ENCODE data around the gene JPH3.
A peak's percentile ranks its signal among the peaks of the same experiment; 100 is the strongest.

The JPH3 gene

DNA sequence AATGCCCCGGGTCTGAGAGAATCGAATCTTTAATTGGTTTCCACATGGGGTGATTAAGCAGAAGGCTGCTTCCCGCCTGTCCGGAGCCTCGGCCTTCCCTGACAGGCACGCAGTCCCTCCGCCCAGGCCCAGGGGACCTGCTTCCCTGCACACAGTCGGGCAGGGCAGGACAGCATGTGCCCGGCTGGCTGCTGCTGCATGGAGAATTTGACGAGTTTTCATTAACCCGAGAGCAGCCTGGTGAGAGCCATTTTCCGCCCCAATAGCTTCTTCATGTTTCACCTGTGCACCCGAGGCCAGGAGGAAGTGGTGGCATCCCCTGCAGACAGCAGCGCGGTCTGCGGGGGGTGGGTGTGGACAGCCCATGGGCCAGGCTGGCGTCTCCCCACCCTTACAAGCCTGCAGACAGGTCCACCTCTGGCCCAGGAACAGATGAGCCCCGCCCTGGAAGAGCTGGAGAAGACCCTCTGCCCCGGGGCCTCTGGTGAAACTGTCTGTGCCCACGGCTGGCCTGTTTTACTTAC, 96.4 kb downstream of the JPH3 start:
- Mint-ChIP-seq H3K36me3 (ENCODE audit: insufficient read depth) (peaks cover 3% of the 10 kb centered on the region), H3K27ac (peak overlapping the region; percentile 87 to 89), H3K9me3 (no peaks in the 10 kb centered on the region), H3K27me3 (no peaks in the 10 kb centered on the region), H3K4me3 (peak overlapping the region; percentile 60 to 61), H3K4me1 (ENCODE audit: low read depth in 2 of 2) (peaks cover 36 to 44% of the 10 kb centered on the region in 2 donors)
- ATAC-seq (replicated peaks) (peak; percentile 66), DNase-seq (peak in 2 of 3 experiments; percentile 15 to 16)

DNA sequence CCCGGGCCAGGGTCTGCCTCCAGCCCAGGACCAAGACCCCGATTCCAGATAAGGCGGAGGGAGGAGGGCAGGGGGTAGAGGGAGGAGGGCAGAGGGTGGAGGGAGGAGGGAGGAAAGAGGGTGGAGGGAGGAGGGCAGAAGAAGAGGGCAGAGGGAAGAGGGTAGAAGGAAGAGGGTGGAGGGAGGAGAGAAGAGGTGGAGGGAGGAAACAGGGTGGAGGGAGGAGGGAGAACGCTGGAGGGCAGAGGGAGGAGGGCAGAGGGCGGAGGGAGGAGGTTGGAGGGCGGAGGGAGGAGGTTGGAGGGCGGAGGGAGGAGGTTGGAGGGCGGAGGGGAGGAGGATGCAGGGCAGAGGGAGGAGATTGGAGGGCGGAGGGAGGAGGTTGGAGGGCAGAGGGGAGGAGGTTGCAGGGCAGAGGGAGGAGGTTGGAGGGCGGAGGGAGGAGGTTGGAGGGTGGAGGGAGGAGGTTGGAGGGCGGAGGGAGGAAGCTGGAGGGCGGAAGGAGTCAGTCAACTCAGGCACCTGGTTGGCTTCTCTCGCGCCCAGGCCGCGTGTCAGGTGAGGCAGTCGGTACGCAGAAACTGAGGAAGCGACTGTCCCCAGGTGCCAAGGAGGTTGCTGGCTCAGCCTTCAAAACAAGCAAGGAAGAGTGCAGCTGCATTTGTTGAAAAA, 98.2 kb downstream of the JPH3 start:
- Mint-ChIP-seq H3K27me3 (no peaks in the 10 kb centered on the region), H3K36me3 (ENCODE audit: insufficient read depth) (peaks cover 3% of the 10 kb centered on the region), H3K4me3 (no peak overlapping the region), H3K4me1 (ENCODE audit: low read depth in 2 of 2) (peaks cover 36 to 42% of the 10 kb centered on the region in 2 donors), H3K27ac (peak overlapping the region; percentile 64 to 89), H3K9me3 (no peaks in the 10 kb centered on the region)
- ATAC-seq (replicated peaks) (no peak), DNase-seq (no peak)

DNA sequence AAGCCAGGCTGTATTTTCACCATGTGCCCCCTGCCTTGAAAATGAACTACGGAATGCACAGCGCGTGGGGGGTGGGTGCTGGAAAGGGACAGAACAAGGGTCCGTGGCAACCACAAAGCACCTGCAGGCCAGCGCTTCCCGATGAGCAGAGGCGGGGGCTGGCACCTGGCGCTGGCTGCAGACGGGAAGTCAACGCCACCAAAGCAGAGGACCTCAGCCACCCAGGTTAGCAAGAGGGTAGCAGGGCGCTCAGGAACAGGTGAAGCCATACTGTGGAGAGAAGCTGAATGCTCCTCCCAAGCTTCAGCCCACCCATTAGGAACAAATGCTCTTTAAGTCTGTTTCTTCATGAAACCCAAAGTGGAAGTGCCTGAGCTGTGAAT, 98.8 kb downstream of the JPH3 start:
- Mint-ChIP-seq H3K27ac (peak overlapping the region; percentile 64 to 85), H3K27me3 (no peaks in the 10 kb centered on the region), H3K4me1 (ENCODE audit: low read depth in 2 of 2) (peaks cover 36 to 42% of the 10 kb centered on the region in 2 donors), H3K36me3 (ENCODE audit: insufficient read depth) (peaks cover 3% of the 10 kb centered on the region), H3K9me3 (no peaks in the 10 kb centered on the region), H3K4me3 (no peak overlapping the region)
- no peak for DNase-seq
- no peak for ATAC-seq (replicated peaks)

DNA sequence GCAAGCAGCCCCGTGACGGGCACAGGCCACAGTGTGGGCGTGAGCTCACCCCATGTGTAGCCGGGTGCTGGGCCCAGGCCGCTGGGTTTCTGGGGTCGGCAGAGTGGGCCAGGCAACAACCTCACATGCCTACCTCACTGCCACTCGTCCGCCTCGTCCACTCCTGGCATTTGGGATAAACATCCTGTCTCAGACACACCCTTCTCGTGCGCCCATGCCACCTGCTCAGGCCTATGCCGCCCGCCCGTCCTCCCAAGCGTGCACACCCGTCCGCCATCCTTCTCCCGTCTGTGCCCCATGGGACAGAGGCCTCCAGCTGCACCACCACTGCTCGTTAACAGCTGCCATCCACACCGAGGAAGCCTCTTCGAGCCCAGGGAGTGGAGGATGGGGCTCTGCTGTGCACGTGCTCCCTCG, 99.2 kb downstream of the JPH3 start:
- Mint-ChIP-seq H3K36me3 (ENCODE audit: insufficient read depth) (peaks cover 3% of the 10 kb centered on the region), H3K4me3 (peak overlapping the region in 1 of 2 donors; percentile 67), H3K9me3 (no peaks in the 10 kb centered on the region), H3K27ac (peak overlapping the region; percentile 80 to 85), H3K27me3 (no peaks in the 10 kb centered on the region), H3K4me1 (ENCODE audit: low read depth in 2 of 2) (peaks cover 36 to 42% of the 10 kb centered on the region in 2 donors)
- ATAC-seq (replicated peaks) (no peak), DNase-seq (no peak)

DNA sequence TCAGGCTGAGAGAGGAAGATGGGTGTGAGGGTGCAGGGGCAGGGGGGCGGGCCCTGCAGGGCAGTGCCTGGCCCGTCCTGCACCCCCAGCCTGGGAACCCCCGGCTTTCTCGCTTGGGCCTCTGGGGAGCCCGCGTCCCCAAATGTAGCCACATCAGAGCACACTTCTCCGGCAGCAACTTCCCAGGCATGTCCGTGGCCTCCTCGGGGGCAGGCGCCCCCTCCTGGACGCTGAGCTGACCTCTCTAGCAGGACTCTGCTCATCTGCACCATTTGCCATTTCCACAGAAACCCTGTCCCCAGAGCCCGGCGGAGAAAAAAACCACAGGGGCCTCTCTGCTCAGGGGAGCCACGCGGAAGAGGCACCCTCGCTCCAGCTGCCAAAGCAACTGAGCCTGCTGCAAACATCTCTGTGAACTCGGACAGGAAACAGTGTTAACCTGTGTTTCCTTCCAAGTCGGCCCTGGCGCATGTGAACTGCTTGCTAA, 100.1 kb downstream of the JPH3 start:
- H3K27me3 Mint-ChIP-seq, result no peaks in the 10 kb centered on the region
- peak overlapping the region; percentile 67 to 73 for H3K4me3 Mint-ChIP-seq
- peak overlapping the region; percentile 80 to 85 for H3K27ac Mint-ChIP-seq

DNA sequence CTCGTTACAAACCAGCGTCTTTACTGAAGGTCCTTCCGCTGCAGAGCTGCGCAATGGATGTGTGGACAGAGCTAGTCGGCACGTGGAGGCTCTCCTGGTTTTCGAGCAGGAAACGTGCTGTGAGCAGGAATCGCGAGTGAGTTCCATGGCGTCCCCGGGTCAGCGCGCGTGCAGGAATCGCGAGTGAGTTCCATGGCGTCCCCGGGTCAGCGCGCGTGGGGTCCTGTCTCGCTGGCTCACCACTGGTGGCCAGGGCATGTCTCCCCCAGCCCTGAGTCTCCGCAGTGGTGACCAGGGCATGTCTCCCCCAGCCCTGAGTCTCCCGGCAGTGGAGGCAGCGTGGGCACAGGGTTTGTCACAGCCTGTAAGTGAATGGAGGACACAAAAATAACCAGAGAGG, 100.8 kb downstream of the JPH3 start:
- Mint-ChIP-seq H3K4me3 (peak overlapping the region; percentile 67 to 73), H3K4me1 (ENCODE audit: low read depth in 2 of 2) (peaks cover 31 to 40% of the 10 kb centered on the region in 2 donors), H3K27ac (peak overlapping the region; percentile 80 to 85), H3K9me3 (no peaks in the 10 kb centered on the region), H3K27me3 (no peaks in the 10 kb centered on the region), H3K36me3 (ENCODE audit: insufficient read depth) (peaks cover 16% of the 10 kb centered on the region)
- DNase-seq (no peak), ATAC-seq (replicated peaks) (no peak)

More for the DNA sequence above, 100.1 kb downstream of the JPH3 start:
- Mint-ChIP-seq H3K4me1 (ENCODE audit: low read depth in 2 of 2) (peaks cover 36 to 42% of the 10 kb centered on the region in 2 donors), H3K36me3 (ENCODE audit: insufficient read depth) (peaks cover 9% of the 10 kb centered on the region), H3K9me3 (no peaks in the 10 kb centered on the region)
- peak; percentile 64 for ATAC-seq (replicated peaks)
- peak; percentile 16 to 22 (median 17) for DNase-seq

DNA sequence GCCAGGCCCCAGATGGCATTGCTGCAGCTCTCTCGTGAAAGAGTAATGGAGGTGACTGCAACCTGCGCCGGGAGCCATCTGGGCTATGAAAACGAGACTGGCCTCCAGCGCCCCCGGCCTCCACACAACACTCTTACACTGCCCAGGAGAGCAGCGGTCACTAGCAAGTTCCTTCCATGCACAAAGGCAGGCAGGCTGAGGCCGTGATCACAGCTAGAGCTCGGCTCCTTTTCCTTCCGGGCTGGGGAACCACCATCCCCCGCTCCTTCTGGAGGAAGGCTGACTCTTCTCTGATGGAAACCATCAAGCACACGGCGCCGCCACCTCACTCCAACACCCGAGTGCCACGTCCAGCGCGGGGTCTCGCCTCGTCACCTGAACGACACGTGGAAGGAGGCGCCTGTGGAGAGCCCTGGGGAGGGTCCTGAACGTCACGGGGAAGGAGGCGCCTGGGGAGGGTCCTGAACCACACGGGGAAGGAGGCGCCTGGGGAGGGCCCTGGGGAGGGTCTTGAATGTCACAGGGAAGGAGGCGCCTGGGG, 101.6 kb downstream of the JPH3 start:
- Mint-ChIP-seq H3K36me3 (ENCODE audit: insufficient read depth) (peaks cover 21% of the 10 kb centered on the region), H3K9me3 (no peaks in the 10 kb centered on the region), H3K27ac (peak overlapping the region in 1 of 2 donors; percentile 80), H3K4me1 (ENCODE audit: low read depth in 2 of 2) (peaks cover 25 to 33% of the 10 kb centered on the region in 2 donors), H3K27me3 (no peaks in the 10 kb centered on the region), H3K4me3 (no peak overlapping the region)
- DNase-seq (no peak), ATAC-seq (replicated peaks) (no peak)

DNA sequence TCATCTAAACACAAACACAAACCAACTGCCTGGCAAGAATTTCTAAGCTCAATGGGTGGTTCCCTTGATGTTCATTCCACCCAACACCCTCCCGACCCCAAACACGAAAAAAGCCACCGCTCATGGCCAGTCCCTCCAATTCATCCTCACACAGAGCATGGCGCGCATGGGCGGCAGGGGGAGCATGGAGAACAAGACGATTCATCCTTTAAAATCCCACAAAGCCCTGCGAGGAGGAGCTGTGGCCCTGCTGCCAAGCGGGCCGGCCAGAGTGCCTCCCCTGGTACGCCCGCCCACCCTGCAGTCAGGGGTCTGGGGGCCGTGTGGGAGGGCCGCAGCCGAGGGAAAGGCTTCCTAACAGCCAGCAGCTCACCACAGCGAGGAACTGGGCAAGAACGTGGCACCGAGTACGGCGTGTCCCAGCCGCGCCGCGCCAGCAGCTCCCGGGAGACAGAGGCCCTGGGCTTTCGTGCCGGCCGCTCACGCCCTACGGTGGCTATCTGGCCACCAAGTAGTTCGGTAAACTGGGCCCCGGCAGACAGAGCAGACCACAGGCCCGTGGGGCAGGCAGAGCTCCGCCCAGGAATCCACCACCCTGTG, 102.5 kb downstream of the JPH3 start:
- Mint-ChIP-seq H3K4me1 (ENCODE audit: low read depth in 2 of 2) (peaks cover 21 to 29% of the 10 kb centered on the region in 2 donors), H3K27me3 (no peaks in the 10 kb centered on the region), H3K27ac (no peak overlapping the region), H3K4me3 (no peak overlapping the region), H3K9me3 (no peaks in the 10 kb centered on the region), H3K36me3 (ENCODE audit: insufficient read depth) (peaks cover 27% of the 10 kb centered on the region)
- ATAC-seq (replicated peaks) (no peak), DNase-seq (no peak)

DNA sequence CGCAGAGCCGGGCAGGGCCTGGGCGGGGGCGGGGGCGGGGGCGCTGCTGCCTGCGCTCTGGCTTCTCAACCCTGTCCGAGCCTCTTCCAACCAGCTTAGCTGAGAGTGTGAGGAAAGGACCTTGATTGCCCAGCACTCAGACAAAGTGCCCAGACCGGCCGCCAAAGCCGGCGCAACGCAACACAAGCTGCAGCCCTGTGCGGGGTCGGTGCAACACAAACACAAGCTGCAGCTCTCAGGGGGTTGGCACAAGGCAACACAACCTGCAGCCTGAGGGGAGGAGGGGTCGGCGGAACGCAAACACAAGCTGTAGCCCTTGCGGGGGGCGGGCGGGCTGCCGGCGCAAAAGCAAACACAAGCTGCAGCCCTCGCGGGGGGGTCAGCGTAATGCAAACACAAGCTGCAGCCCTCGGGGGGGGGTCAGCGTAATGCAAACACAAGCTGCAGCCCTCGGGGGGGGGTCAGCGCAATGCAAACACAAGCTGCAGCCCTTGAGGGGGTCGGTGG, 103.5 kb downstream of the JPH3 start:
- no peak for DNase-seq
- Mint-ChIP-seq H3K9me3 (no peaks in the 10 kb centered on the region), H3K4me1 (ENCODE audit: low read depth in 2 of 2) (peaks cover 17 to 25% of the 10 kb centered on the region in 2 donors), H3K36me3 (ENCODE audit: insufficient read depth) (peaks cover 37% of the 10 kb centered on the region), H3K27ac (no peak overlapping the region), H3K27me3 (no peaks in the 10 kb centered on the region), H3K4me3 (no peak overlapping the region)
- ATAC-seq (replicated peaks), result no peak

DNA sequence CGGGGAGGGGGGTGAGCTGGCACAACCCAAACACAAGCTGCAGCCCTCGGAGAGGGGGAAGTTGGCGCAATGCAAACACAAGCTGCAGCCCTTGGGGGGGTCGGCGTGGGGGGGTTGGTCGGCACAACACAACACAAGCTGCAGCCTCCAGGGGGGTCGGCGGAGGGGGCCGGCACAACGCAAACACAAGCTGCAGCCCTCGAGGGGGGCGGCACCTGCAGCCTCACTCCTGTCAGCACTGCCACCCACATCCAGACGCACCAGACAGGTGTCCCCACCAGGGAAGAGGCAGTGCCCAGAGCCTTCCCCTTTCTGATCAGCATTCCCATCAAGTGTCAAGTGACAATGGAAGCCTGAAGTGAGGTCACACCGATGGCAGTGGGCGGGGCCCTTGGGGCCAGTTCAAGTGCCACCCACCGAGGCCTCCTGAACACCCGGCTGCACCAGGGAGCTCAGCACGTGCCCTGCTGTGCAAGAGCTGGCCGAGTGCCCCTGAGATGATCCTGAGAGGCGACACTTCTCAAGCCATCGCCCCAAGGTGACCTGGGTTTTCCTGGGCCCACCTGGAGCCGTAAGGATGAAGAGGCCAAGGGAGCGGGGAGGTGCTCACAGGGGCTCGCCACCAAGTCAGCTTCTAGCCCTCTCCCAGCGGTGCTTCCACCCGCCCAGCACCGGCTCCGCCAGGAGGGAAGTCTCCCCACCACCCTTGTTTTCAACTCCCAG, 104.1 kb downstream of the JPH3 start:
- no peaks in the 10 kb centered on the region for H3K27me3 Mint-ChIP-seq
- no peaks in the 10 kb centered on the region for H3K9me3 Mint-ChIP-seq
- DNase-seq (no peak), ATAC-seq (replicated peaks) (no peak)
- peaks cover 37% of the 10 kb centered on the region for H3K36me3 Mint-ChIP-seq (ENCODE audit: insufficient read depth)
- H3K27ac Mint-ChIP-seq, result no peak overlapping the region
- peaks cover 17 to 20% of the 10 kb centered on the region in 2 donors for H3K4me1 Mint-ChIP-seq (ENCODE audit: low read depth in 2 of 2)
- no peak overlapping the region for H3K4me3 Mint-ChIP-seq

DNA sequence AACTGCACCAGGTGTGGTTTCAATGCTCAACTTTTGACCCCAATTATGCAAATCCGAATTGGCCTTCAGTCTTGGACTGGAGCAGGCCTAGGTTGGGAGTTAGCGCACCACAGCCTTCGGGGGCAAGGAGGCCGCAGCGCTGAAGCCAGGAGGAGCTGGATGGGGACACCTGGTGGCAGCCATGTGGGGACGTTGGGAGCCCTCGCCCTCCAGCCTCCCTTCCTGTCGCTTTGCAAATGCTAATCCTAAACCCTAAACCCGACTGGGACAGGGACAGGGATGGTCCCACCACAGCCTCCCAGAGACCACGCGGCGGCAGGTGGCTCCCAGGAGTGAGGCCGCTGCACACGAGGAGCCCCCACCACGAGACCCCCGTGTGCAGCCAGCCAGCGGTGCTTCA, 104.8 kb downstream of the JPH3 start:
- ATAC-seq (replicated peaks) (no peak), DNase-seq (no peak)
- Mint-ChIP-seq H3K4me3 (no peak overlapping the region), H3K27me3 (no peaks in the 10 kb centered on the region), H3K4me1 (ENCODE audit: low read depth in 2 of 2) (peaks cover 12 to 15% of the 10 kb centered on the region in 2 donors), H3K9me3 (no peaks in the 10 kb centered on the region), H3K27ac (no peak overlapping the region), H3K36me3 (ENCODE audit: insufficient read depth) (peaks cover 39% of the 10 kb centered on the region)

DNA sequence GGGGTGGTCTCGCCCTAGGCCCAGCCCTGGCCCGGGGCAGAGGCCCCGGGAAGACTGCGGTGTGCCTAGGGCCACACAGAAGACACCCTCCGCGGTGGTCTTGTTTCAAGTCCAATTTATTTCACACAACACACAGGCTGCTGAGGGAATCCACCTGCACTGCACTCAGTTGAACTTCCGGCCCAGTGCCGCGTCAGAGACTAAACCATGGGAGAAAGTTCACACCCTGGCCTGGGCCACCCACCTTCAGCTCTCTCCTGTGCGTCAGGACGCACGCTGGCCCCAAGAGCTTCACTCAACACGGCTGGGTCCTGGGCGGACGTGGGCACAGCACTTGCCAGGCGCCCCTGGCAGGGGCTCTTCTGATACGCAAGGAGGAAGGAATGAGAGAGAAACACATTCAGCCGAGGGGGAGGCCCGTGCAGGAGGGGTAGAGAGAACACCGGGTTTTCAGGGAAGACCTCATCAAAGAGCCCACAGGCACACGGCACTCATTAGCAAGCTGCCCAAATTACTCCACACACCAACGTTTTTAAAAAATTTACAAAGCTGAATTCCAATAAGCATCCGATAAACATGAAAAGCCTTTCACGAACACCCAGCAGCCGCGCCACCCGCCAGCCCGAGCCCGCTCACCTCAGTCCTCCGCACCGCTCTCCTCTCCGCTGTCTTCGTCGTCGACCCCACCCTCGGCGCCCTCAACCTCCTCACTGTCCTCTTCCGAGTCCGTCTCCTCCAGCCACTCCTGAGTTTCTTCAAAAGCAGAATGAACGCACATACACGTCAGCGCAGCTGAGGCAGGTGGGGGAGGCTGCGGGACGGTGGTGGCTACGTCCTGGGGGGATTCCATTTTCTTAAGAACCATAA, 105.6 kb downstream of the JPH3 start:
- Mint-ChIP-seq H3K36me3 (ENCODE audit: insufficient read depth) (peaks cover 44% of the 10 kb centered on the region), H3K27me3 (no peaks in the 10 kb centered on the region), H3K9me3 (no peaks in the 10 kb centered on the region), H3K4me1 (ENCODE audit: low read depth in 2 of 2) (peaks cover 6 to 9% of the 10 kb centered on the region in 2 donors), H3K27ac (peak overlapping the region in 1 of 2 donors; percentile 71), H3K4me3 (no peak overlapping the region)
- ATAC-seq (replicated peaks) (no peak), DNase-seq (no peak)
